Measurements from ENCODE around the gene DDX51. TPM values are rescaled to one million over a fixed set of nuclear protein-coding genes. Genes with fewer than 3 reads are reported as not detected.

Gene DDX51
- total RNA-seq, 1 donor = 8.2 TPM

- no peak for TF ChIP-seq CTCF (IDR thresholded peaks at IDR 0.05; ENCODE audit: insufficient read depth, low read depth, low read length)
- H3K4me3 ChIP-seq (ENCODE audit: low read depth, low read length) = no peak overlapping the region
- no peak for DNase-seq (ENCODE audit: low read depth)
Measured at GRCh38 chr12:132121283-132121682, 22.8 kb downstream of the DDX51 start.

GRCh38 chr12:132118876-132119275 is 25.2 kb downstream of the DDX51 start:
- DNase-seq (ENCODE audit: low read depth) = no peak
- TF ChIP-seq CTCF (IDR thresholded peaks at IDR 0.05; ENCODE audit: insufficient read depth, low read depth, low read length) = no peak
- H3K4me3 ChIP-seq (ENCODE audit: low read depth, low read length) = no peak overlapping the region

GRCh38 chr12:132117558-132117875 is 26.6 kb downstream of the DDX51 start:
- no peak overlapping the region for H3K4me3 ChIP-seq (ENCODE audit: low read depth, low read length)
- no peak for DNase-seq (ENCODE audit: low read depth)
- no peak for TF ChIP-seq CTCF (IDR thresholded peaks at IDR 0.05; ENCODE audit: insufficient read depth, low read depth, low read length)

GRCh38 chr12:132116709-132117557 is 27.2 kb downstream of the DDX51 start:
- no peak overlapping the region for H3K4me3 ChIP-seq (ENCODE audit: low read depth, low read length)
- no peak for DNase-seq (ENCODE audit: low read depth)
- TF ChIP-seq CTCF (IDR thresholded peaks at IDR 0.05; ENCODE audit: insufficient read depth, low read depth, low read length) = no peak

GRCh38 chr12:132115500-132115899 is 28.6 kb downstream of the DDX51 start:
- no peak overlapping the region for H3K4me3 ChIP-seq (ENCODE audit: low read depth, low read length)
- no peak for TF ChIP-seq CTCF (IDR thresholded peaks at IDR 0.05; ENCODE audit: insufficient read depth, low read depth, low read length)
- no peak for DNase-seq (ENCODE audit: low read depth)

- no peak for DNase-seq (ENCODE audit: low read depth)
- no peak overlapping the region for H3K4me3 ChIP-seq (ENCODE audit: low read depth, low read length)
- TF ChIP-seq CTCF (IDR thresholded peaks at IDR 0.05; ENCODE audit: insufficient read depth, low read depth, low read length) = no peak
Measured at GRCh38 chr12:132114667-132115066, 29.5 kb downstream of the DDX51 start.

All from fibroblast of villous mesenchyme (primary cell).